Astrocyte of the cerebellum (primary cell): Measurements from ENCODE around the gene SCO2.

Source experiments
- DNase-seq: peaks from one replicate; pipeline ENCODE4 v3.0.0-alpha.2; 2011; ENCODE audit warnings: low read depth
- H3K4me3 ChIP-seq: 2 replicates; pipeline ENCODE4 v1.5.1; 2011; ENCODE audit warnings: mild to moderate bottlenecking, low read depth, low read length, moderate library complexity
- CTCF ChIP-seq: IDR thresholded peaks from 2 replicates; pipeline ENCODE4 v1.5.1; 2012; ENCODE audit warnings: low read length, low read depth, moderate library complexity, mild to moderate bottlenecking; ENCODE audit errors: missing control alignments
- in situ Hi-C: cut with HindIII; loops from 2 replicates; pipeline ENCODE4 v1.10.0; 2017; ENCODE audit warnings: low sequenced_read_pairs

The SCO2 gene

GRCh38 chr22:50563413-50564160 is 38.2 kb upstream of the SCO2 start:
- in situ Hi-C loops, result no loop called here
- no peak for TF ChIP-seq CTCF
- peak overlapping the region; percentile 52 for H3K4me3 ChIP-seq
- no peak for DNase-seq

GRCh38 chr22:50562523-50563412 is 37.4 kb upstream of the SCO2 start, which contains the start of gene SYCE3:
Gene SYCE3, minus strand, starts transcription at chr22:50562919. Its CDS starts 6,514 bp downstream, at chr22:50556405.
- TF ChIP-seq CTCF, result peak; percentile 86
- H3K4me3 ChIP-seq, result peak within 1 kb of the TSS; percentile 52
- in situ Hi-C loops, result no loop called here
- peak; percentile 51 for DNase-seq

- in situ Hi-C loops, result no loop called here
- H3K4me3 ChIP-seq, result no peak overlapping the region
- no peak for TF ChIP-seq CTCF
- DNase-seq, result no peak
Observed at GRCh38 chr22:50561401-50562358, 36.3 kb upstream of the SCO2 start.

GRCh38 chr22:50560034-50560433 is 34.6 kb upstream of the SCO2 start:
- no peak overlapping the region for H3K4me3 ChIP-seq
- TF ChIP-seq CTCF, result no peak
- in situ Hi-C loops, result no loop called here
- DNase-seq, result no peak

- in situ Hi-C loops, result no loop called here
- H3K4me3 ChIP-seq, result no peak overlapping the region
- TF ChIP-seq CTCF, result no peak
- no peak for DNase-seq
Observed at GRCh38 chr22:50556703-50557102, 31.3 kb upstream of the SCO2 start.

GRCh38 chr22:50553310-50553709 is 27.9 kb upstream of the SCO2 start:
- TF ChIP-seq CTCF, result no peak
- H3K4me3 ChIP-seq, result no peak overlapping the region
- DNase-seq, result no peak
- in situ Hi-C loops, result no loop called here
